ENCODE data around the gene DHX8. TPM values are rescaled to one million over a fixed set of nuclear protein-coding genes. Genes with fewer than 3 reads are reported as not detected.

DHX8 gene
- total RNA-seq, 2 donors from 2014 or later, result 79.3 to 103 TPM

- H3K4me1 Mint-ChIP-seq, result no peaks in the 10 kb centered on the region
- H3K36me3 Mint-ChIP-seq (ENCODE audit: low read depth), result peaks cover 3% of the 10 kb centered on the region
- peaks cover 11% of the 10 kb centered on the region for H3K27me3 Mint-ChIP-seq
- no peak overlapping the region for H3K27ac Mint-ChIP-seq
- ATAC-seq (no peak), DNase-seq (no peak)
- H3K4me3 Mint-ChIP-seq, result no peak overlapping the region
- no peaks in the 10 kb centered on the region for H3K9me3 ChIP-seq (ENCODE audit: control insufficient read depth, low read length, poor library complexity, severe bottlenecking)
Observed at GRCh38 chr17:43570518-43570928, 86.7 kb downstream of the DHX8 start.

- no peak overlapping the region for H3K27ac Mint-ChIP-seq
- peaks cover 3% of the 10 kb centered on the region for H3K36me3 Mint-ChIP-seq (ENCODE audit: low read depth)
- H3K9me3 ChIP-seq (ENCODE audit: control insufficient read depth, low read length, poor library complexity, severe bottlenecking), result no peaks in the 10 kb centered on the region
- no peak overlapping the region for H3K4me3 Mint-ChIP-seq
- peaks cover 16% of the 10 kb centered on the region for H3K27me3 Mint-ChIP-seq
- ATAC-seq (no peak), DNase-seq (no peak)
- peaks cover 2% of the 10 kb centered on the region for H3K4me1 Mint-ChIP-seq
Observed at GRCh38 chr17:43572368-43572980, 88.7 kb downstream of the DHX8 start.

GRCh38 chr17:43573579-43574321 is 90.0 kb downstream of the DHX8 start:
- no peaks in the 10 kb centered on the region for H3K36me3 Mint-ChIP-seq (ENCODE audit: low read depth)
- peaks cover 7% of the 10 kb centered on the region for H3K4me1 Mint-ChIP-seq
- H3K4me3 Mint-ChIP-seq, result no peak overlapping the region
- H3K27ac Mint-ChIP-seq, result no peak overlapping the region
- H3K27me3 Mint-ChIP-seq, result peaks cover 16% of the 10 kb centered on the region
- no peak for DNase-seq
- no peak for ATAC-seq
- no peaks in the 10 kb centered on the region for H3K9me3 ChIP-seq (ENCODE audit: control insufficient read depth, low read length, poor library complexity, severe bottlenecking)

GRCh38 chr17:43574348-43574747 is 90.6 kb downstream of the DHX8 start:
- no peaks in the 10 kb centered on the region for H3K9me3 ChIP-seq (ENCODE audit: control insufficient read depth, low read length, poor library complexity, severe bottlenecking)
- peaks cover 13% of the 10 kb centered on the region for H3K4me1 Mint-ChIP-seq
- no peaks in the 10 kb centered on the region for H3K36me3 Mint-ChIP-seq (ENCODE audit: low read depth)
- no peak overlapping the region for H3K27ac Mint-ChIP-seq
- DNase-seq, result no peak
- no peak for ATAC-seq
- H3K4me3 Mint-ChIP-seq, result no peak overlapping the region
- peaks cover 16% of the 10 kb centered on the region for H3K27me3 Mint-ChIP-seq

GRCh38 chr17:43574896-43575525 is 91.2 kb downstream of the DHX8 start:
- H3K9me3 ChIP-seq (ENCODE audit: control insufficient read depth, low read length, poor library complexity, severe bottlenecking), result no peaks in the 10 kb centered on the region
- Mint-ChIP-seq H3K4me1 (peaks cover 17% of the 10 kb centered on the region), H3K27ac (no peak overlapping the region), H3K4me3 (no peak overlapping the region), H3K36me3 (ENCODE audit: low read depth) (no peaks in the 10 kb centered on the region), H3K27me3 (peaks cover 16% of the 10 kb centered on the region)
- ATAC-seq, result no peak
- DNase-seq, result no peak

Other genes starting within 250 kb of the DHX8 start
- 1,000 to 10,000 TPM; 3,838 to 5,780 TPM for gene RNU2-1, start 250.0 kb upstream of the DHX8 start, total RNA-seq
- 1 to 10 TPM; 1.1 to 2.0 TPM for gene ARL4D, start 85.0 kb upstream of the DHX8 start, total RNA-seq
- gene ETV4, start 62.4 kb downstream of the DHX8 start, total RNA-seq, result not detected
- gene MEOX1, start 177.9 kb downstream of the DHX8 start, total RNA-seq, result 1 to 10 TPM; 5.5 to 6.0 TPM

Data from T-helper 17 cell (primary cell).